Omental fat pad (tissue), 4 donors: ENCODE data around the gene SGSH. TPM values are rescaled to one million over a fixed set of nuclear protein-coding genes. Genes with fewer than 3 reads are reported as not detected.

Source experiments
- ATAC-seq: fragments of 150-250 bp; one replicate; pipeline ENCODE4 v1.9.1; 2016; ENCODE audit warnings: mild to moderate bottlenecking, moderate library complexity; ENCODE audit not compliant: low FRiP score
- DNase-seq: peaks from one replicate; pipeline ENCODE4 v3.0.0-alpha.2; 2019; ENCODE audit warnings: low spot score
- total RNA-seq, 4 donors: library from RNA; depleted of rRNA; stranded (reverse); fragments of >200 nt; gene quantifications; one replicate each; pipeline ENCODE4 v1.1.0, GENCODE V29; 2016
- TF ChIP-seq, protein P1 (sequence below), 3 donors: fragments of 450-650 bp; IDR thresholded peaks; one replicate each; pipeline ENCODE4 v1.5.1; 2016 to 2017; ENCODE audit warnings: antibody characterized with exemption in 3 of 3, mild to moderate bottlenecking in 3 of 3, moderate library complexity in 2 of 3

Gene SGSH
- total RNA-seq, 4 donors from 2014 or later: 16.2 to 32.2 (median 28.0) TPM

DNA sequence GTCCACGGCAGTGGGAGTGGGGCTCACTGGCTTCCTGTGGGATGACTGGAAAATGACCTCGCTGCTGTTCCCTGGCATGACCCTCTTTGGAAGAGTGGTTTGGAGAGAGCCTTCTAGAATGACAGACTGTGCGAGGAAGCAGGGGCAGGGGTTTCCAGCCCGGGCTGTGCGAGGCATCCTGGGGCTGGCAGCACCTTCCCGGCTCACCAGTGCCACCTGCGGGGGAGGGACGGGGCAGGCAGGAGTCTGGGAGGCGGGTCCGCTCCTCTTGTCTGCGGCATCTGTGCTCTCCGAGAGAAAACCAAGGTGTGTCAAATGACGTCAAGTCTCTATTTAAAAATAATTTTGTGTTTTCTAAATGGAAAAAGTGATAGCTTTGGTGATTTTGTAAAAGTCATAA lies 32.7 kb upstream of the SGSH start:
- no peak for DNase-seq
- TF ChIP-seq, protein P1, sequence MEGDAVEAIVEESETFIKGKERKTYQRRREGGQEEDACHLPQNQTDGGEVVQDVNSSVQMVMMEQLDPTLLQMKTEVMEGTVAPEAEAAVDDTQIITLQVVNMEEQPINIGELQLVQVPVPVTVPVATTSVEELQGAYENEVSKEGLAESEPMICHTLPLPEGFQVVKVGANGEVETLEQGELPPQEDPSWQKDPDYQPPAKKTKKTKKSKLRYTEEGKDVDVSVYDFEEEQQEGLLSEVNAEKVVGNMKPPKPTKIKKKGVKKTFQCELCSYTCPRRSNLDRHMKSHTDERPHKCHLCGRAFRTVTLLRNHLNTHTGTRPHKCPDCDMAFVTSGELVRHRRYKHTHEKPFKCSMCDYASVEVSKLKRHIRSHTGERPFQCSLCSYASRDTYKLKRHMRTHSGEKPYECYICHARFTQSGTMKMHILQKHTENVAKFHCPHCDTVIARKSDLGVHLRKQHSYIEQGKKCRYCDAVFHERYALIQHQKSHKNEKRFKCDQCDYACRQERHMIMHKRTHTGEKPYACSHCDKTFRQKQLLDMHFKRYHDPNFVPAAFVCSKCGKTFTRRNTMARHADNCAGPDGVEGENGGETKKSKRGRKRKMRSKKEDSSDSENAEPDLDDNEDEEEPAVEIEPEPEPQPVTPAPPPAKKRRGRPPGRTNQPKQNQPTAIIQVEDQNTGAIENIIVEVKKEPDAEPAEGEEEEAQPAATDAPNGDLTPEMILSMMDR (IDR thresholded peaks at IDR 0.05): no peak
- no peak for ATAC-seq

DNA sequence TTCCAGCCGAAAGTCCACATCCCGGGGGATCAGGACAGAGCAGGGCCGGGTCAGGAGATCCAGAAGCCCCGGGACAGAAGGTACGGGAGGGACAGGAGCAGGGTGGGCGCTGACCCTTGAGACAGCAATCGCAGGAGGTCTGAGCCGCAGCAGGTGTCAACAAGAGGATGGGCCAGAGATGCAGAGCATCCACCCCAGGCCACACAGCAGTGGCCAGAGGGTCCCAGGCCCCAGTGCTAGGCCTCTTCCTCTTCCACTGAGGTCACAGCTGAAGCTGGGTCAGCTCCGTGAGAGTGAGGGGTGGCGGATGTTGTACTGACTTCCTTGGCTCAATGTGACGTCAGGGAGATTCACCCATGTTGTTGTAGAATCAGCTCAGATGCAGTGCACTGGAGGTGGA lies 31.8 kb upstream of the SGSH start:
- no peak for ATAC-seq
- no peak for DNase-seq
- TF ChIP-seq, protein P1 (IDR thresholded peaks at IDR 0.05): no peak

DNA sequence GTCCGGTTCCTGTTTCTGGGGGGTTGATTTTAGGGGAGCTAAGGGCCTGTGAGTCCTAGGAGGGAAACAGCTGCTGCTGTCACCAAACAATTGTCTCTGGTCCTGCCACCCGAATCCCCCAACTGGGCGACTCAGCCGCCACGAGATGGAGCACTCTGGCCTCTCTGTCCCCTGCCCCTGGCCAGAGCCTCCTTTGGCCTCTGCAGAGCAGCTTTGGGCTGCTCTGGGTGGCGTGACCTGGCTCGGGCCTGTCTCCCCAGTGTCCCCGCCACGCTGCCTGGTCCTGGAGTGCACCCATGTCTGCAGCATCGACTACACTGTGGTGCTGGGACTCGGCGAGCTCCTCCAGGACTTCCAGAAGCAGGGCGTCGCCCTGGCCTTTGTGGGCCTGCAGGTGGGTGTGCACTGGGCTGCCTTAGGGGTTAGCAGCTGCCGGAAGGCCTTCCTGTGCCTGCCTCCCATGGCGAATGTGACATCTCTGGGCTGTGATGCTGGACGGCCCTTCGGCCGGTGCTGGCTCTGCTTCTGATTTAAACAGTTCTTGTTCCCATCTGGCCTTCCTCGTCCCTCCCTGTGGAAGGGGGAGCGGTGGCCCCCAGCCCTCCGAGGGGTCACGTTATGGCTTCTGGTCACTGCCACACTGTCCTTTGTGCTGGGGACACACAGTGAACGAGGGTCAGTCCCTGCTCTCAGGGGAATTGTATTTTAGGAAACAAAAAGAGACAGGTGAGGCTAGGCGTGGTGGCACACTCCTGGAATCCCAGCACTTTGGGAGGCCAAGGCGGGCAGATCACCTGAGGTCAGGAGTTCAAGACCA lies 29.0 kb upstream of the SGSH start:
- ATAC-seq (no peak), DNase-seq (no peak)
- TF ChIP-seq, protein P1 (IDR thresholded peaks at IDR 0.05): no peak

DNA sequence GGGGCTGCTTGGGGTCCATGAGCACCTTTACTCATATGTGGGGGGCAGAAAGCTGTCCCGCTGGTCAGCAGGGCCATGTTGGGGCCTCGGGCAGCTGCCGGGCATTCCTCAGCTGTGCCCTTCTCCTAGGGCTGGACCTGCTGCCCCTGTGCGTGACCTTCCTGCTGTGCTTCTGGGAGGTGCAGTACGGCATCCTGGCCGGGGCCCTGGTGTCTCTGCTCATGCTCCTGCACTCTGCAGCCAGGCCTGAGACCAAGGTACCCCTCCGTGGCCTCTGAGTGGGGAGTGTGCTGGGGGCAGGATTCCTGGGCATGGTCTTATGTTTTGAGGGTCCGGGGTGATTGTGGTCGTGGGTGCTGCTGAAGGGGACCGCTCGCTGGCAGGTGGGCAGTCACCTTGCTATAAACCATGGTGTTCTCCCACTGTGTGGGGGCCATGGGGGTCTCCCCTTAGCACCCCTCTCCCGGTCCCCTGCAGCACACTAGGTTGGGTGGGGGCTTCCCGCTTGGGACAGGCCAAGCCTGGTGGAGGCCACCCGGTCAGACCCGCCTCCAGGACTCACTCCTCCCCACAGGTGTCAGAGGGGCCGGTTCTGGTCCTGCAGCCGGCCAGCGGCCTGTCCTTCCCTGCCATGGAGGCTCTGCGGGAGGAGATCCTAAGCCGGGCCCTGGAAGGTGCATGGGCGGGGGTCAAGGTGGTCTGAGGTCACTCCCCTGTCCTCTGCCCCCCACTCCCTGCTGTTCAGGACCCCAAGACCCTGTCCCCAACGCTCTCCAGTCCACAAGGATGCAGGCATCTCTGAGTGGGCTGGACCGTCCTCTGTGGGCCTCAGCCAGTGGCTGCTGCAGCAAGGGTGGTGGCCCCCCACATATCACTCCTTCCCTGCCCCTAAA lies 28.1 kb upstream of the SGSH start:
- ATAC-seq: no peak
- DNase-seq: no peak
- TF ChIP-seq, protein P1 (IDR thresholded peaks at IDR 0.05): no peak

DNA sequence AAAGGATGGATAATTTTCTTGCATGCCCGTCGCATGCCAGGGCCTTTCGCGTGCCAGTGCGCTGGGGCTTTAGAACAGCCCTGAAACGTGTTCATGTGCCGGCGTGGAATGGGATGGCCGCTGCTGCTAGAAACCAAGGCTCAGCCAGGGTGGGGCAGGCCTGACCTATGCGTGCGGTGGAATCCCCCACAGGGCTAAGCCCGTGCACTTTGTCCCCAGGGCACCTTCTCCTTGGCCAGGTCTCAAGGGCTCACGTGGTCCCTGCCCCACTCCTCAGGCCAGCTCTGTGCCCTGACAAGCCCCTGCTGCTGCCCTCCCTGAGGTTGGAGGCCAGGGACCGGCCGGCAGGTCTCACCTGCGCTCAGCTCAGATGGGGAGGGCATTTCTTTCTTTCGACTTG lies 27.4 kb upstream of the SGSH start:
- ATAC-seq: no peak
- TF ChIP-seq, protein P1 (IDR thresholded peaks at IDR 0.05): no peak
- DNase-seq: no peak

DNA sequence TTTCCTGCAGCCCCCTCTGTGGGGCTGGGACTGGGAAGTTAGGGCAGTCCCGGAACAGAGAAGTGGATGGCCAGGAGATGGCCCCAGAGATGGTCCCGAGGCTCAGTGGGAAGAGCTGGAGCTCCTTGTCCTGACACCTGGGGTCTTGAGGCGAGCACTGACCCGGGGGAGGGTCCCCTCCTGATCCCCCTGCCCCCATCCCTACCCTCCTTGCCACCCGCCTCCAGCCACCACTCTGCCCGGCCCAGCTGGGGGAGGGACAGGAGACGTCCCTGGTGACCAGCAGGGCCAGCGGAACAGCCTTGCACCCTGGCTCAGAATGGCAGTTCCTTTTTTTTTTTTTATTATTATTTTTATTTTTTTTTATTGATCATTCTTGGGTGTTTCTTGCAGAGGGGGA lies 26.6 kb upstream of the SGSH start:
- DNase-seq (no peak), ATAC-seq (no peak)
- TF ChIP-seq, protein P1 (IDR thresholded peaks at IDR 0.05): no peak
